ENCODE results near the gene CPAMD8.

- TF ChIP-seq CTCF (IDR thresholded peaks at IDR 0.05), result no peak
- no peak for TF ChIP-seq EZH2 (IDR thresholded peaks at IDR 0.05; ENCODE audit: borderline replicate concordance, insufficient read depth, low read depth, low read length, poor library complexity, severe bottlenecking)
Observed at GRCh38 chr19:16850133-16850532, 176.5 kb downstream of the CPAMD8 start.
